ENCODE data around the gene OTOR.

The OTOR gene

DNA sequence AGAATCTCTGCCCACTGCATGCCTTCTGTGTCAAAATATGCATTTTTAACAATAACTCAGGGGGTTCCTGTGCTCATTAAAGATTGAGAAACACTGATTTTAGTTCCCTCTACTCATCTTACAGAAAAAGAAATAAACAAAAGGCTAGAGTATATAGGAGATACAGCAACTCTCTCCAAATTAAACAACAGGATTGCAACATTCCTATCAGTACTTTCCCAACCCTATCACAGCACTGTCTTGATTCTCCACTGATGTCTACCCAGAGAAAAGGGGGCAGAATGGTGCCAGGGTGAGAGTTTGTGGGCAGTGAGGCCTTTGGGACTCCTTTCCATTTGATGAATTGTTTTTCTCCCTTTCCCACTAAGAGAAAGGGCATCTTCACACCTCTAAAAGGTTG lies 4.7 kb downstream of the OTOR start:
- TF ChIP-seq, protein P1, sequence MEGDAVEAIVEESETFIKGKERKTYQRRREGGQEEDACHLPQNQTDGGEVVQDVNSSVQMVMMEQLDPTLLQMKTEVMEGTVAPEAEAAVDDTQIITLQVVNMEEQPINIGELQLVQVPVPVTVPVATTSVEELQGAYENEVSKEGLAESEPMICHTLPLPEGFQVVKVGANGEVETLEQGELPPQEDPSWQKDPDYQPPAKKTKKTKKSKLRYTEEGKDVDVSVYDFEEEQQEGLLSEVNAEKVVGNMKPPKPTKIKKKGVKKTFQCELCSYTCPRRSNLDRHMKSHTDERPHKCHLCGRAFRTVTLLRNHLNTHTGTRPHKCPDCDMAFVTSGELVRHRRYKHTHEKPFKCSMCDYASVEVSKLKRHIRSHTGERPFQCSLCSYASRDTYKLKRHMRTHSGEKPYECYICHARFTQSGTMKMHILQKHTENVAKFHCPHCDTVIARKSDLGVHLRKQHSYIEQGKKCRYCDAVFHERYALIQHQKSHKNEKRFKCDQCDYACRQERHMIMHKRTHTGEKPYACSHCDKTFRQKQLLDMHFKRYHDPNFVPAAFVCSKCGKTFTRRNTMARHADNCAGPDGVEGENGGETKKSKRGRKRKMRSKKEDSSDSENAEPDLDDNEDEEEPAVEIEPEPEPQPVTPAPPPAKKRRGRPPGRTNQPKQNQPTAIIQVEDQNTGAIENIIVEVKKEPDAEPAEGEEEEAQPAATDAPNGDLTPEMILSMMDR (IDR thresholded peaks at IDR 0.05; ENCODE audit: low read depth, low read length, missing control alignments), result no peak

DNA sequence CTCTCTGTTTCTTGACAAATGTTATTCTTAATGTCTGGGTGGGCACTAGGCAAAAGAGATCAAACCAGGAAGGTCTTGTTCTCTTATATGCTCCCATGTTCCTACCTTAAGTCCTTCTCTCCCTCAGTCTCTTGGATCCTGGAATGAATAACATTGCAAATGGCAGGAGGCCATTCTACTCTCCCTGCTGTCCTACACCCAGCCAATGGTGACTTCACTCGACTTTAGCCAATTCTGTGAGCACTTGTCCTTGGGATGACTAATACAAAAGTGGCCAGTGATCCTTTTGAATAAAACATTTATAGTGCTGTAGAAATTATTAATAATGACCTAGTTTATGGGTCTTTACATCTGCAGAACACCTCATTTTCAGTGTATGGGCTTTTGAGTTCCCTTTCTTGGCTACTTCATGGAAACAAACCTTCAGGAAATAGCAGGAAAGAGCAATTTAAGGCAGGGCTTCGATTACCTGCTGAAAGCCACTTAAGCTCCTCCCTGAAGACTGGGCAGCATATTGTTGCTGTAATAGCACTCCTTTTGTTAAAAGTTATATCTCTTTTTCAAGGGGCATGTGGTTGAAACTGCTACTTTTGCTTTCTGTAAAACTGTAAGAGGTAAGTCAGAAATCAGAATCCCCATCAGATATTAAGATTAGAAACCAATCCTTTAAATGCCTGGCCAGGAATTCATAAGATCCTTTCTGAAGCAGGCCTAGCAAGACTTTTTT lies 10.5 kb downstream of the OTOR start:
- no peak overlapping the region for H3K4me3 ChIP-seq (ENCODE audit: low read depth, low read length)
- in situ Hi-C loops (cut with HindIII; ENCODE audit: low sequenced_read_pairs), result no loop called here
- no peak for DNase-seq (ENCODE audit: low read depth)
- TF ChIP-seq, protein P1 (IDR thresholded peaks at IDR 0.05; ENCODE audit: low read depth, low read length, missing control alignments), result no peak

More for the DNA sequence above, 4.7 kb downstream of the OTOR start:
- H3K4me3 ChIP-seq (ENCODE audit: low read depth, low read length), result no peak overlapping the region
- in situ Hi-C loops (cut with HindIII; ENCODE audit: low sequenced_read_pairs), result no loop called here
- DNase-seq (ENCODE audit: low read depth), result no peak

DNA sequence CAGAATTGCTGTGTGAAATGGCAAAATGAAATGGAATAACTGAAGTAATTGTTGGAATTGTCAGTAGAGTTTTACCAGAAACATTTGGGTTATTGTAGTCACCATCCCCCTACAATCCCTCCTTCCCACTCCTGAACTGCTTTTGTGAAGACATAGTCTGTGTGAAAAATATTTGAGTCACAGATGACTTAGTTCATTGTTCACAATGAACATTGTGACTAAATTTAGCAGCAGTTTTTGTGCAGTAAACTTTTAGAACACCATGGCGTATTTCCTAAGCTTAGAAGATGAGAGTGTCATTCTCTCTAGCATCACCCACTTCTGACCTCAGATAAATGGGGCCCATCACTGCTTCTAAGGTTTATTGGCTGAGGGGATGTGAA lies 11.0 kb downstream of the OTOR start:
- TF ChIP-seq, protein P1 (IDR thresholded peaks at IDR 0.05; ENCODE audit: low read depth, low read length, missing control alignments), result no peak
- no peak overlapping the region for H3K4me3 ChIP-seq (ENCODE audit: low read depth, low read length)
- in situ Hi-C loops (cut with HindIII; ENCODE audit: low sequenced_read_pairs), result no loop called here
- DNase-seq (ENCODE audit: low read depth), result no peak

DNA sequence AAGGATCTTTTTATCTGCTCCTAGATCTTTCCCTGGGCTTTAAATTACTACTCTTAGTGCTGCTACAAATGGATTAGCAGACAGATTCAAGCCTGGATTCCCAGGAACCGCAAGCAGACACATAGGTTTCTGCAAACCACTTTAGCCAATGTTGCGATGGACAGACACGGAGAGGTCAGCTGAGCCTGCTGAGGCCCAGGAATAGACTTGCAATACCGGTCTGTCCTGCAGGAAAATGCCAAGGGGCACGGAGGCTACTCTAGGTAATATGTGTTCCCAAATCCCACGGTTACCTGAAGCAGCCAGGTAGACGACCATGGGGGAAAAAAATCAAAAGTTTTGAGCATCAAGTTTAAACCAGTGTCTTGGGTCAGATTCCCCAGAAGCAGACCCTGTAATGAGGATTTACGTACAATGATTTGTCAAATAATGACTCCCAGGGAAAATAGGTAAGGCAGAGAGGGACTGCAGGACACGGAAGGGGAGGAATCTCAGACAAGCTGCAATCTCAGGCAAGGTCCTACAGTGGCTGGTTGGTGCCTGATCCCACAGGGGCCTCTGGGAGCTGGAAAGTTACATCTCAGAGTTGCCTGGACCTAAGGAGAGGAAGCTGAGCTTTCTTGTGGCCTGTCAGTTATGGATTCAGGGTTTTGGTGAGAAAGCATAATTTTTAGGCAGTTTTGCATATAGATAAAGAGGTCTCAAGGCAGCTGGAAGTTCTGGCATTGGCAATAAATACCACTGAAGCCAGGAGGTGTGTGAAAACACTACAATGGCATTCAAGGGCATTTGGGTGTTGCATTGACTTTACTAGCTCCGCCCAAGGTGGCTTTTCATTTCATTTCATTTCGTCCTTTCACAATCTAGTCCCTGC lies 12.5 kb downstream of the OTOR start:
- DNase-seq (ENCODE audit: low read depth), result no peak
- in situ Hi-C loops (cut with HindIII; ENCODE audit: low sequenced_read_pairs), result no loop called here
- H3K4me3 ChIP-seq (ENCODE audit: low read depth, low read length), result no peak overlapping the region
- TF ChIP-seq, protein P1 (IDR thresholded peaks at IDR 0.05; ENCODE audit: low read depth, low read length, missing control alignments), result no peak

DNA sequence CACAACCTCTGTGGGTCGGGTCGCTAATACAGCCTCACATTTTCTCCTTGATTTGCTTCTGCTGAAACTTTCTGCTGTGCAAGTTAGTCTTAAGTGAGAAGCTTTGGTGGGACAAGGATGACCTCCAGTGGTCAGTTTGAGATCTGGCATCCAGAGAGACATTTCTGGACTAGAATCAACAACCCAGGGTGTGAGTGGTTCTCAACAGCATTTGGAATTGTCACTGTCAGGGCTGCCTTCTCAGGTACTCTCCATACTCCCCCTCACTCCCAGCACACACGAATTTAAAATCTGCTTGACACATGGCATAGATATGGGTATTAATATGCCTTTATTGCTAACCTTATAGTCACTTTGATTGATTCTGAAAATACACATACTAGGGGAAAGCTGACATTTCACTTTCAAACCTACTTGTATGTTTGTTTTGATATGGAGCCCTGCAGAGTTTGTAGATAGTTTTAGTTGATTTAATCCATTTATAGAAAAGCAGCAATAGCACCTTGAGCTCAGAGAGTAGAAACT lies 13.2 kb downstream of the OTOR start:
- in situ Hi-C loops (cut with HindIII; ENCODE audit: low sequenced_read_pairs), result no loop called here
- peak; percentile 65 for DNase-seq (ENCODE audit: low read depth)
- TF ChIP-seq, protein P1 (IDR thresholded peaks at IDR 0.05; ENCODE audit: low read depth, low read length, missing control alignments), result peak; percentile 77

DNA sequence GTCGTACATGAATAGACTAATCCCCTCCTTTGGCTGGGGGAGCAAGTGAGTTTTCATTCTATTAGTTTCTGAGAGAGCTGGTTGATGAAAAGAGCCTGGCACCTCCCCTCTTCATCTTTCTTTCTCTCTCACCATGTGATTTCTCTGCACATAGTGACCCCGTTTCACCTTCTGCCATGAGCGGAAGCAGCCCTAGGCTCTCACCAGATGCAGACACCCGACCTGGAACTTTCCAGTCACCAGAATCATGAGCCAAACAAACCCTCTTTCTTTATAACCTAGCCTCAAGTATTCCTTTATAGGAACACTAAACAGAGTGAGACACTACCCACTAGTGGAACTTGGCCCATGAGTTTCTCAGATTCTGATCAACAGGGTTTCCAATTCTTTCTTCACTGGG lies 16.4 kb downstream of the OTOR start:
- DNase-seq (ENCODE audit: low read depth), result no peak
- H3K4me3 ChIP-seq (ENCODE audit: low read depth, low read length), result no peak overlapping the region
- TF ChIP-seq, protein P1 (IDR thresholded peaks at IDR 0.05; ENCODE audit: low read depth, low read length, missing control alignments), result no peak
- in situ Hi-C loops (cut with HindIII; ENCODE audit: low sequenced_read_pairs), result no loop called here

More for the DNA sequence above, 13.2 kb downstream of the OTOR start:
- H3K4me3 ChIP-seq (ENCODE audit: low read depth, low read length), result no peak overlapping the region

Data from astrocyte of the cerebellum (primary cell).